Stimulated activated naive CD4-positive, alpha-beta T cell treated with Interleukin-2 at 50 U/mL for 16 hours (primary cell): Measurements from ENCODE around the gene CSRNP3.

Experiments
- DNase-seq: peaks from one replicate; lab custom pipeline; 2025; lab: John Stamatoyannopoulos, UW

Gene CSRNP3

GRCh38 chr2:165682546-165682945 is 213.0 kb downstream of the CSRNP3 start:
- no peak for DNase-seq

DNA sequence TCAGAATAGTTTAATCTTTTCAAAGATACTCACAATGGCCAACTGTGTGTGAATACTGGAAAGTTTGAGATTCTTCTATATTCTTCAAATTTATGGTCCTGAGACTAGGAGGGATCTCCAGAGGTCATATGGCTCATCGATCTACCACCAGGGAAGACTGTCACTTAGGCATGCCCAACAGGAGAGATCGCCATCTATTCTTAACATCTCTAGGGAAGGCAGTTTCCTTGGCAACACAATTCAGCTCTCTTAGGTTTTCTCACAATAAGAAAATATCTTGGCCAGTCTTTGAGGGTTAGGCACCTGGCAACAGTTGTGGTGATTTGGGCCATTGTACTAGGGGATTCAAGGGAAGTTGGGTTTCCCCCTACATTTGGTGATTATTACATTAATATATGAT is 217.3 kb downstream of the CSRNP3 start:
- no peak for DNase-seq

- no peak for DNase-seq
These were observed 218.0 kb downstream of the CSRNP3 start for GRCh38 chr2:165687426-165688002.

DNA sequence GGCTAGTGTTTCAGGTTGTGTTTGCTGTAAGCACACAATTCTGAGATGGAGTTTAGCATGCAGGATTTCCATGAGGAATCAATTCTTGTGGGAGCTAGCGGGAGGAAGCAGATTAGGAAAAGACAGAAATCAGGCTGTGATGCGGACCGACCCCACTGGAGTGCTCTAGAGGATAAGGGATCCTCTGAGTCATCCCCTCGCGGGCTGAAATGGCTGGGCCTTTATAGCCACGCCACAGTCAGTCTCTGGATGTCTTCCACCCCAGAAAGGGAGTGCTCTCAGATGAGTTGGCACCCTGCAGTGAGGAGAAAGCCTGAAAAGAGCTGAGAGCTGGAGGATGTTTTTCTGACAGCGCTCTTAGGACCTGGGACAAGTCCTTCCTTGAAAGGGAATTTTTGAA is 222.1 kb downstream of the CSRNP3 start:
- DNase-seq: no peak

DNA sequence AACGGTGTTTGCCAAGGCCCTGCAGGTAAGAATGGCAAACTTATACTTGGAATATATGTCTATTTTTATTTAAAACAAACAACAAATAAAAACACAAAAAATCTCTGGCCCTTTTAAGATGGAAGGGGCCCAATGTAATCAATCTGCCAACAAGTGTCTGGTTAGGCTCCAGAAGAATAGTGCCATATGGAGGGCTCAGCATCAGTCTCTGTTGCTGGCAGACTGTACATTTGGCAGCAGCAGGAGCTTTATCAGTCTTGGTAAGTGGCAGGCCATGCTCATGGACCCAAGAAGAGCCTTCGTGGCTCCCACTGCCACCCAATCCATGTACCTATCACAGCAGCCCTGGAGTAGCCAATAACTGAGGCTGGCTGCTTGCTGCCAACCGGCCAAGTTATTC is 223.4 kb downstream of the CSRNP3 start:
- DNase-seq: no peak

GRCh38 chr2:165693838-165694237 is 224.3 kb downstream of the CSRNP3 start:
- DNase-seq: no peak

GRCh38 chr2:165697748-165698443 is 228.4 kb downstream of the CSRNP3 start:
- DNase-seq: no peak

GRCh38 chr2:165698444-165698884 is 229.0 kb downstream of the CSRNP3 start:
- no peak for DNase-seq

DNA sequence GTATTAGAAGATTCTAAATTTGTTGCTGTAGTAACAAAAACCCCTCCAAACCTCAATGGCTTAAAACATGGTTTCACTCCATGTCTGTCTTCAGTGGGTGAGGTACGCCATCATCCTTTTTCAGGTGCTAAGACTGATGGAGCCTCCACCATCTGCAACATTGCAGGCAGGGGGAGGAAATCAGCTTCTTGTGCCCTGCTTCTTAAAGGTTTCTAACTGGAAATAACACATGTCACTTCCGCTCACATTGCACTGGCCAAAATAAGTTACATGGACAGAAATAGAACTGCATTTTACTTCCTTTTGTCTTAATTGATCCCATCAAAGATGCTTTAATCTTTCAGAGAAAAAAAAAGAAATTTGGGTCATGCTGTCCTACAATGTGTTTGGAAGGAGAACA is 230.4 kb downstream of the CSRNP3 start:
- no peak for DNase-seq

DNA sequence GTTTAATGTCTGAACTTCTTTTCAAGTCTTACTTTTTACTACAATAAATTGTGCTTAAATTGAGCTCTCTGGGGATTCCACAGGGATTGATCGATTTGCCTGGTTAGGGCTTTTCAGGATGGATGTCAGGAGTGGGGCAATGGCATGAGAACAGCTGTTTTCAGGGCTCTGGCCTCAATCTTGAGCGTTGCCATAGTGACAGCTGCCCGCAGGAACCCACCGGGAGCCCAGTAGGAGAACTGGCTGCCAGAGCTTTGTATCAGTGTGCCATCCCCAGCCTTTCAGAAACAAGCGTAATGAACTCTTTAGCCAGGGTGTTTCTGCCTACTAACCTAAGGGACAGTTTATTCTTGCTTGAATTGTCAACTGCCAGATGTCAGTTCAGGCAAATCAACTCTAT is 231.0 kb downstream of the CSRNP3 start:
- DNase-seq: no peak

- no peak for DNase-seq
These were observed 231.6 kb downstream of the CSRNP3 start for GRCh38 chr2:165701147-165701546.

DNA sequence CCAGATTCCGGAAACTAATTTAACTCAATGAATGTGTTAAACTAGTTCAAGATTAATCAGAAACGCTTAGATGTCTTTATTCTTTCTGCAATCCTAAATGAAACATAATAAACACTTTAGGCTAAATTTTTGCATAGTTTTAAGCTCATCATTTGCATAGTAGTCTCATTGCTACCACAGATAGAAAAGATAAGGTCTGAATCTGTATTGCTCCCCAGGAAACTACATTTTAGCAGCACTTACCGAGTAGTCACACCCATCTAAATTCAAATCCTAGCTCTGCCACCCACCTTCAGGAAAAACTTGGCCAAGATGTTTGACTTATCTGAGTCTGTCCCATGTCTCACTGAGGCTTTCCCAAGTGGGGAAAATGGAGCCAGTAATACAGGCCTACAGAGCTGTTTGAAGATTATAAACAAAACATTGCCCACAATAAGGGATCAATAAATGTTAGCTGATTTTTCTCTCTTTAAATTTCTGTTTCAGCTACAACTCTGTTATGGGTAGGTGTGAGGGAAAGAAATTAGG is 237.5 kb downstream of the CSRNP3 start:
- no peak for DNase-seq

DNA sequence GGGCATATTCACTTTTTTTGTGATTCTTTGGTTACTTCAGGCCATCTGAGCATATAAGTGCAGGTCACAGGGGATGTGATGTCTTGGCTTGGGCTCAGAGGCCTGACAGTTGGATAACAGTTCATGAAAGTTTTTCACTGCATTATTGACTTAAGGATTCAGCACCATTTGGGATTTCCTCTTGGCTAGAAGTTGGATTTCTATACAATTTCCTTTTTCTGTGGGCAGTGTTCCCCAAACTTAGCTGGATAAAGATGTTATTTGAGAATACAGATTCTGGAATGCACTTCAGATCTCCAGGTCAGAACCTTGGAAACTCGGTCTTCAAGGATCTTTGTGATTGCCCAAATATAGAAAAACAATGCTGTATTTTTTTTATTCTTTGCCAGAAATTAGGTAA is 246.6 kb downstream of the CSRNP3 start:
- DNase-seq: no peak

- no peak for DNase-seq
These were observed 249.2 kb downstream of the CSRNP3 start for GRCh38 chr2:165718610-165719210.

GRCh38 chr2:165720511-165720910 is 251.0 kb downstream of the CSRNP3 start:
- no peak for DNase-seq

GRCh38 chr2:165725421-165725820 is 255.9 kb downstream of the CSRNP3 start:
- no peak for DNase-seq
